Stimulated activated CD8-positive, alpha-beta memory T cell treated with anti-CD3 and anti-CD28 coated beads, Interleukin-12 subunit alpha, Interleukin-12 subunit beta, amount 100 ng/mL, for 1 hour (primary cell): ENCODE results near the gene IAH1.
A peak's percentile ranks its signal among the peaks of the same experiment; 100 is the strongest.
"Not testable (repeated sequence)": the region's sequence is repeated elsewhere in the genome, so short reads cannot be mapped to it uniquely, and the experiment has no call there.

Experiments used
- DNase-seq: peaks from one replicate; pipeline ENCODE4 v3.0.0-alpha.2; 2020; ENCODE audit warnings: low read depth

IAH1 gene

GRCh38 chr2:9473308-9473984 is 905 bp upstream of the IAH1 start:
- DNase-seq: no peak

GRCh38 chr2:9473985-9474360 is 378 bp upstream of the IAH1 start:
- DNase-seq: peak; percentile 36

- no peak for DNase-seq
These were observed 3.6 kb downstream of the IAH1 start for GRCh38 chr2:9477914-9478313.

GRCh38 chr2:9478526-9478925 is 4.2 kb downstream of the IAH1 start:
- no peak for DNase-seq

- DNase-seq: no peak
These were observed 5.8 kb downstream of the IAH1 start for GRCh38 chr2:9480157-9480556.

GRCh38 chr2:9483107-9483506 is 8.8 kb downstream of the IAH1 start:
- DNase-seq: no peak

GRCh38 chr2:9484533-9484932 is 10.2 kb downstream of the IAH1 start:
- DNase-seq: no peak

- no peak for DNase-seq
These were observed 14.5 kb downstream of the IAH1 start for GRCh38 chr2:9488583-9489547.

GRCh38 chr2:9490789-9491188 is 16.4 kb downstream of the IAH1 start:
- DNase-seq: no peak

GRCh38 chr2:9492927-9493326 is 18.6 kb downstream of the IAH1 start:
- no peak for DNase-seq

GRCh38 chr2:9493478-9493877 is 19.1 kb downstream of the IAH1 start:
- DNase-seq: no peak

- no peak for DNase-seq
These were observed 19.7 kb downstream of the IAH1 start for GRCh38 chr2:9494081-9494480.

- no peak for DNase-seq
These were observed 22.7 kb downstream of the IAH1 start for GRCh38 chr2:9497017-9497416.

- no peak for DNase-seq
These were observed 23.9 kb downstream of the IAH1 start for GRCh38 chr2:9498210-9498609.

GRCh38 chr2:9508931-9509330 is 34.6 kb downstream of the IAH1 start:
- DNase-seq: no peak

- not testable (repeated sequence) for DNase-seq
These were observed 39.6 kb downstream of the IAH1 start for GRCh38 chr2:9513946-9514345.

GRCh38 chr2:9517118-9517782 is 42.9 kb downstream of the IAH1 start:
- DNase-seq: no peak

- DNase-seq: no peak
These were observed 43.8 kb downstream of the IAH1 start for GRCh38 chr2:9518163-9518562.

- no peak for DNase-seq
These were observed 44.4 kb downstream of the IAH1 start for GRCh38 chr2:9518780-9519179.

GRCh38 chr2:9519250-9519649 is 44.9 kb downstream of the IAH1 start:
- no peak for DNase-seq

GRCh38 chr2:9524291-9524690 is 49.9 kb downstream of the IAH1 start:
- DNase-seq: no peak

- no peak for DNase-seq
These were observed 50.9 kb downstream of the IAH1 start for GRCh38 chr2:9525266-9525665.
